ENCODE data around the gene RPGRIP1L. TPM values are rescaled to one million over a fixed set of nuclear protein-coding genes. Genes with fewer than 3 reads are reported as not detected.

Gene RPGRIP1L
- total RNA-seq, 1 donor from 2014 or later = 11.3 TPM

DNA sequence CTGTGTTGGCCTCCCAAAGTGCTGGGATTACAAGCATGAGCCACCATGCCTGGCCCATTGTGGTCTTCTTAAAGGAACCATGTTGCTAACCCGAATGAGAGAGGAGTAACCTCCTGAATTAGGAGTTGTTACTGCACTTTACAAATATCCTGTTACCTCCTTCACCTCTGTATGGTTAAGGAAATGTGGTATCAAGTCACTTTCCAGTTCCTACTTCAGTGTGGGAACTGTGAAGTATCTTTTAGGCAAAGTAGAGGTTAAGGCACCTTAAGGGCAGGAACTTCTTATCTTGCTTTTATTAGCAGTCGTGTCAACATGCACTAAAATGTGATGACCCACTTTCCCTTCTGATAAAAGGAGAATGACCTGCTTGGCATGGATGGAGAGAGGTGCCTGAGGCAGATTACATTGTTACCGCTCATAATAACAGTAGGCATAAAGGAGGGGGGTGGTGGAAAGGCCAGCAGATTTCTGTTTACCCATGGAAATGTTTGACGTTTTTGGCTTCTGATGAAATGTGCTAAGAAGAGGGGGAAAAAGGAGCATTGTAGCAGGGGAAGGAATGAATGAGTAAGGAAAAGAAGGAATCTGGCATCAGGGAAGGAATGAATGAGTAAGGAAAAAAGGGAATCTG lies 28.8 kb upstream of the RPGRIP1L start:
- no peak for DNase-seq (ENCODE audit: low read depth)
- TF ChIP-seq CTCF (conservative IDR thresholded peaks at IDR 0.05; ENCODE audit: low read depth, low read length) = no peak
- H3K4me3 ChIP-seq (ENCODE audit: low read depth, low read length) = no peak overlapping the region

- TF ChIP-seq CTCF (conservative IDR thresholded peaks at IDR 0.05; ENCODE audit: low read depth, low read length) = no peak
- DNase-seq (ENCODE audit: low read depth) = no peak
- no peak overlapping the region for H3K4me3 ChIP-seq (ENCODE audit: low read depth, low read length)
Measured at GRCh38 chr16:53730693-53731092, 27.0 kb upstream of the RPGRIP1L start.

DNA sequence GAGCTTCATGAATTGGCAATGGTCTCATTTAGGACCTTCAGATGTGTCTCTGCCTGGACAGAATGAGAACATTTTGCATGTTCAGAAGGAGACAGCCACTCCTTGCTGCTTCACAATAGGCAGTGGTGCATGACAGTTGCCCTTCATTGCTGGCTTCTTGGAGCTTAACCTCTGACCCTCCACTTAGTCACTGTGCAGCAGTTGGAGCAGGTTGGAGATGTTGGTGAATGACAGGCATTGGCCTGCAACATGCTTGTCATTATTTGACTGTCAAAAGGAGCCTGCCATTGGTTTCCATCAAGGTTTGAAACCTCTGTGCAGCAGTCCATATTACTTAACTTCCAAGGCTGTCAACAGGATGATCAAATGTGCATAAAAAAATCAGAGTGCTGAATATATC lies 23.0 kb upstream of the RPGRIP1L start:
- DNase-seq (ENCODE audit: low read depth) = peak; percentile 80
- TF ChIP-seq CTCF (conservative IDR thresholded peaks at IDR 0.05; ENCODE audit: low read depth, low read length) = no peak
- no peak overlapping the region for H3K4me3 ChIP-seq (ENCODE audit: low read depth, low read length)

- no peak for DNase-seq (ENCODE audit: low read depth)
- no peak overlapping the region for H3K4me3 ChIP-seq (ENCODE audit: low read depth, low read length)
- no peak for TF ChIP-seq CTCF (conservative IDR thresholded peaks at IDR 0.05; ENCODE audit: low read depth, low read length)
Measured at GRCh38 chr16:53721017-53721416, 17.4 kb upstream of the RPGRIP1L start.

DNA sequence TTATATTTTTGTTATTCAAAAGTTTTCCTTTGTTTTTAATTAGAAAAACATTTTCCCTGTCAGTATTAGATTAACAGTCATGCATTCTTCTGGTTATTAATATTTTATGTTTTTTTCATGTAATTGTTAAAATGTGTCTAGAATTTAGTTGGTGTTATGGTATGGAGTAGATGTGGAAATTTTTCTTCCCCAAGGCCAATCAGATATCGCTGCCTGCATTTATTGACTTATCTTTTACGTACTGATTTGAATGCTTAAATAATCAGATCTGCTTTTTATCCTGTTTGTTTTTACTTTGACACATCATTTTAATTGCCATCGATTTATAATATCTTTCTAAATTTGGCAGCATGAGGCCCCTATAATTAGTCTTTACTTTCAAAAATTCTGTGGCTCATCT lies 13.9 kb upstream of the RPGRIP1L start:
- TF ChIP-seq CTCF (conservative IDR thresholded peaks at IDR 0.05; ENCODE audit: low read depth, low read length) = no peak

GRCh38 chr16:53715023-53715384 lies 11.3 kb upstream of the RPGRIP1L start:
- TF ChIP-seq CTCF (conservative IDR thresholded peaks at IDR 0.05; ENCODE audit: low read depth, low read length) = no peak
- H3K4me3 ChIP-seq (ENCODE audit: low read depth, low read length) = no peak overlapping the region
- DNase-seq (ENCODE audit: low read depth) = no peak

More for the DNA sequence above, 13.9 kb upstream of the RPGRIP1L start:
- H3K4me3 ChIP-seq (ENCODE audit: low read depth, low read length) = no peak overlapping the region
- no peak for DNase-seq (ENCODE audit: low read depth)

Data from epithelial cell of proximal tubule (primary cell).